Measurements from ENCODE around the gene JAZF1.

- TF ChIP-seq CTCF (IDR thresholded peaks at IDR 0.05; ENCODE audit: low read length) (no peak), EZH2 (IDR thresholded peaks at IDR 0.05; ENCODE audit: borderline replicate concordance, low read length) (no peak)
Measured at GRCh38 chr7:28037220-28038010, 143.2 kb downstream of the JAZF1 start.

All from OCI-LY1 (cell line).